ENCODE results near the gene PPP1R9B. TPM values are rescaled to one million over a fixed set of nuclear protein-coding genes. Genes with fewer than 3 reads are reported as not detected.

PPP1R9B gene
- total RNA-seq, 1 experiment from 2014 or later: 21.7 TPM

GRCh38 chr17:50184611-50185398 is 34.3 kb upstream of the PPP1R9B start (continued):
- TF ChIP-seq ATF3 (CRISPR knock-in tag; conservative IDR thresholded peaks at IDR 0.05) (no peak), CBFB (CRISPR knock-in tag; IDR thresholded peaks at IDR 0.05; ENCODE audit: low read depth) (no peak), TEAD1 (CRISPR knock-in tag; IDR thresholded peaks at IDR 0.05) (no peak), RELA (CRISPR knock-in tag; IDR thresholded peaks at IDR 0.05; ENCODE audit: borderline replicate concordance) (no peak), USF2 (CRISPR knock-in tag; IDR thresholded peaks at IDR 0.05) (no peak), ZNF281 (CRISPR knock-in tag; IDR thresholded peaks at IDR 0.05) (no peak), ETV6 (CRISPR knock-in tag; IDR thresholded peaks at IDR 0.05) (no peak)
- TF ChIP-seq, protein P1, sequence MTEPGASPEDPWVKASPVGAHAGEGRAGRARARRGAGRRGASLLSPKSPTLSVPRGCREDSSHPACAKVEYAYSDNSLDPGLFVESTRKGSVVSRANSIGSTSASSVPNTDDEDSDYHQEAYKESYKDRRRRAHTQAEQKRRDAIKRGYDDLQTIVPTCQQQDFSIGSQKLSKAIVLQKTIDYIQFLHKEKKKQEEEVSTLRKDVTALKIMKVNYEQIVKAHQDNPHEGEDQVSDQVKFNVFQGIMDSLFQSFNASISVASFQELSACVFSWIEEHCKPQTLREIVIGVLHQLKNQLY (CRISPR knock-in tag; IDR thresholded peaks at IDR 0.05): no peak
- TF ChIP-seq, protein P2, sequence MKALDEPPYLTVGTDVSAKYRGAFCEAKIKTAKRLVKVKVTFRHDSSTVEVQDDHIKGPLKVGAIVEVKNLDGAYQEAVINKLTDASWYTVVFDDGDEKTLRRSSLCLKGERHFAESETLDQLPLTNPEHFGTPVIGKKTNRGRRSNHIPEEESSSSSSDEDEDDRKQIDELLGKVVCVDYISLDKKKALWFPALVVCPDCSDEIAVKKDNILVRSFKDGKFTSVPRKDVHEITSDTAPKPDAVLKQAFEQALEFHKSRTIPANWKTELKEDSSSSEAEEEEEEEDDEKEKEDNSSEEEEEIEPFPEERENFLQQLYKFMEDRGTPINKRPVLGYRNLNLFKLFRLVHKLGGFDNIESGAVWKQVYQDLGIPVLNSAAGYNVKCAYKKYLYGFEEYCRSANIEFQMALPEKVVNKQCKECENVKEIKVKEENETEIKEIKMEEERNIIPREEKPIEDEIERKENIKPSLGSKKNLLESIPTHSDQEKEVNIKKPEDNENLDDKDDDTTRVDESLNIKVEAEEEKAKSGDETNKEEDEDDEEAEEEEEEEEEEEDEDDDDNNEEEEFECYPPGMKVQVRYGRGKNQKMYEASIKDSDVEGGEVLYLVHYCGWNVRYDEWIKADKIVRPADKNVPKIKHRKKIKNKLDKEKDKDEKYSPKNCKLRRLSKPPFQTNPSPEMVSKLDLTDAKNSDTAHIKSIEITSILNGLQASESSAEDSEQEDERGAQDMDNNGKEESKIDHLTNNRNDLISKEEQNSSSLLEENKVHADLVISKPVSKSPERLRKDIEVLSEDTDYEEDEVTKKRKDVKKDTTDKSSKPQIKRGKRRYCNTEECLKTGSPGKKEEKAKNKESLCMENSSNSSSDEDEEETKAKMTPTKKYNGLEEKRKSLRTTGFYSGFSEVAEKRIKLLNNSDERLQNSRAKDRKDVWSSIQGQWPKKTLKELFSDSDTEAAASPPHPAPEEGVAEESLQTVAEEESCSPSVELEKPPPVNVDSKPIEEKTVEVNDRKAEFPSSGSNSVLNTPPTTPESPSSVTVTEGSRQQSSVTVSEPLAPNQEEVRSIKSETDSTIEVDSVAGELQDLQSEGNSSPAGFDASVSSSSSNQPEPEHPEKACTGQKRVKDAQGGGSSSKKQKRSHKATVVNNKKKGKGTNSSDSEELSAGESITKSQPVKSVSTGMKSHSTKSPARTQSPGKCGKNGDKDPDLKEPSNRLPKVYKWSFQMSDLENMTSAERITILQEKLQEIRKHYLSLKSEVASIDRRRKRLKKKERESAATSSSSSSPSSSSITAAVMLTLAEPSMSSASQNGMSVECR (CRISPR knock-in tag; IDR thresholded peaks at IDR 0.05; ENCODE audit: borderline replicate concordance): no peak

GRCh38 chr17:50184064-50184463 is 33.6 kb upstream of the PPP1R9B start:
- no peak overlapping the region for H3K27ac Mint-ChIP-seq
- ChIA-PET CTCF (interaction anchor here (1.0 to 1.9 kb wide), 2 partner anchors 90 kb away, joined by 3 to 4 read pairs; partner anchors contain the start of gene TMEM92), POLR2A (no interaction called here)
- no peaks in the 10 kb centered on the region for H3K9me3 Mint-ChIP-seq
- H3K27me3 Mint-ChIP-seq (ENCODE audit: low read depth): no peaks in the 10 kb centered on the region; the same call in 1 of the 2 replicates
- ATAC-seq (peak; percentile 80), DNase-seq (ENCODE audit: low spot score) (no peak)
- H3K4me1 Mint-ChIP-seq: peaks cover 32% of the 10 kb centered on the region
- H3K4me3 Mint-ChIP-seq: no peak overlapping the region
- peaks cover 17% of the 10 kb centered on the region for H3K36me3 Mint-ChIP-seq
- TF ChIP-seq, protein P3, sequence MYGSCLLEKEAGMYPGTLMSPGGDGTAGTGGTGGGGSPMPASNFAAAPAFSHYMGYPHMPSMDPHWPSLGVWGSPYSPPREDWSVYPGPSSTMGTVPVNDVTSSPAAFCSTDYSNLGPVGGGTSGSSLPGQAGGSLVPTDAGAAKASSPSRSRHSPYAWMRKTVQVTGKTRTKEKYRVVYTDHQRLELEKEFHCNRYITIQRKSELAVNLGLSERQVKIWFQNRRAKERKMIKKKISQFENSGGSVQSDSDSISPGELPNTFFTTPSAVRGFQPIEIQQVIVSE (CRISPR knock-in tag; IDR thresholded peaks at IDR 0.05; ENCODE audit: borderline replicate concordance): no peak
- no peak for TF ChIP-seq ATF2 (CRISPR knock-in tag; IDR thresholded peaks at IDR 0.05; ENCODE audit: borderline replicate concordance, low read depth)
- TF ChIP-seq MYBL2 (CRISPR knock-in tag; IDR thresholded peaks at IDR 0.05): no peak
- TF ChIP-seq SMAD4 (CRISPR knock-in tag; IDR thresholded peaks at IDR 0.05): no peak
- no peak for TF ChIP-seq ZNF396 (CRISPR knock-in tag; IDR thresholded peaks at IDR 0.05; ENCODE audit: borderline replicate concordance)
- no peak for TF ChIP-seq NR3C1 (CRISPR knock-in tag; conservative IDR thresholded peaks at IDR 0.05; ENCODE audit: low read depth)

Measured in WTC11 (cell line).